T-helper 2 cell treated with Interferon-gamma antibody and Interleukin-4, amounts not matched to agents 100 ng/mL and 5 ng/mL, for 36 hours (primary cell): ENCODE measurements around the gene MPV17L. TPM values are rescaled to one million over a fixed set of nuclear protein-coding genes. Genes with fewer than 3 reads are reported as not detected.
"Not testable (repeated sequence)": the region's sequence is repeated elsewhere in the genome, so short reads cannot be mapped to it uniquely, and the experiment has no call there.

Experiments used
- intact Hi-C: fragments of 100-400 bp; cut with micrococcal nuclease; formaldehyde crosslinking; loops from one replicate; pipeline ENCODE4 v1.15.1; 2023
- total RNA-seq: library from RNA; stranded (reverse); gene quantifications from 2 replicates; pipeline ENCODE4 v1.2.3, GENCODE V29; 2022

MPV17L gene
- total RNA-seq, 1 donor from 2014 or later: not detected

- intact Hi-C loops: not testable (repeated sequence)
Measured at GRCh38 chr16:15407756-15408155, 12.2 kb downstream of the MPV17L start.

GRCh38 chr16:15409476-15409875 lies 13.9 kb downstream of the MPV17L start:
- intact Hi-C loops: not testable (repeated sequence)

GRCh38 chr16:15415511-15415985 lies 20.0 kb downstream of the MPV17L start:
- intact Hi-C loops: no loop called here

- intact Hi-C loops: no loop called here
Measured at GRCh38 chr16:15417197-15417596, 21.6 kb downstream of the MPV17L start.

GRCh38 chr16:15418206-15418605 lies 22.7 kb downstream of the MPV17L start:
- intact Hi-C loops: no loop called here

- intact Hi-C loops: not testable (repeated sequence)
Measured at GRCh38 chr16:15421696-15422095, 26.1 kb downstream of the MPV17L start.

GRCh38 chr16:15422222-15422621 lies 26.7 kb downstream of the MPV17L start:
- intact Hi-C loops: no loop called here

GRCh38 chr16:15425861-15426260 lies 30.3 kb downstream of the MPV17L start:
- intact Hi-C loops: no loop called here

GRCh38 chr16:15426796-15427195 lies 31.2 kb downstream of the MPV17L start:
- intact Hi-C loops: loop anchor here (1.0 kb wide), 2 partner anchors 83 to 216 kb away; no protein-coding TSS in a partner anchor

GRCh38 chr16:15427648-15428239 lies 32.2 kb downstream of the MPV17L start:
- intact Hi-C loops: loop anchor here (1.0 kb wide), 2 partner anchors 82 to 215 kb away; no protein-coding TSS in a partner anchor

- intact Hi-C loops: not testable (repeated sequence)
Measured at GRCh38 chr16:15430884-15431283, 35.3 kb downstream of the MPV17L start.

GRCh38 chr16:15434079-15434424 lies 38.5 kb downstream of the MPV17L start:
- intact Hi-C loops: no loop called here

- intact Hi-C loops: no loop called here
Measured at GRCh38 chr16:15434425-15435215, 39.1 kb downstream of the MPV17L start, which contains the start of gene BMERB1. Gene BMERB1 (plus strand): TSS chr16:15434588. CDS start chr16:15434654, 66 bp downstream.

- intact Hi-C loops: no loop called here
Measured at GRCh38 chr16:15435216-15435864, 39.8 kb downstream of the MPV17L start.

- intact Hi-C loops: no loop called here
Measured at GRCh38 chr16:15439102-15439501, 43.5 kb downstream of the MPV17L start.

GRCh38 chr16:15439521-15439920 lies 44.0 kb downstream of the MPV17L start:
- intact Hi-C loops: no loop called here

GRCh38 chr16:15440852-15441251 lies 45.3 kb downstream of the MPV17L start:
- intact Hi-C loops: no loop called here

- intact Hi-C loops: not testable (repeated sequence)
Measured at GRCh38 chr16:15442140-15442539, 46.6 kb downstream of the MPV17L start.

- intact Hi-C loops: no loop called here
Measured at GRCh38 chr16:15443753-15444152, 48.2 kb downstream of the MPV17L start.

GRCh38 chr16:15444264-15444663 lies 48.7 kb downstream of the MPV17L start:
- intact Hi-C loops: no loop called here

- intact Hi-C loops: no loop called here
Measured at GRCh38 chr16:15445450-15445849, 49.9 kb downstream of the MPV17L start.

- intact Hi-C loops: no loop called here
Measured at GRCh38 chr16:15446901-15447300, 51.3 kb downstream of the MPV17L start.
